ENCODE results near the gene CDC42EP3.

Gene CDC42EP3

DNA sequence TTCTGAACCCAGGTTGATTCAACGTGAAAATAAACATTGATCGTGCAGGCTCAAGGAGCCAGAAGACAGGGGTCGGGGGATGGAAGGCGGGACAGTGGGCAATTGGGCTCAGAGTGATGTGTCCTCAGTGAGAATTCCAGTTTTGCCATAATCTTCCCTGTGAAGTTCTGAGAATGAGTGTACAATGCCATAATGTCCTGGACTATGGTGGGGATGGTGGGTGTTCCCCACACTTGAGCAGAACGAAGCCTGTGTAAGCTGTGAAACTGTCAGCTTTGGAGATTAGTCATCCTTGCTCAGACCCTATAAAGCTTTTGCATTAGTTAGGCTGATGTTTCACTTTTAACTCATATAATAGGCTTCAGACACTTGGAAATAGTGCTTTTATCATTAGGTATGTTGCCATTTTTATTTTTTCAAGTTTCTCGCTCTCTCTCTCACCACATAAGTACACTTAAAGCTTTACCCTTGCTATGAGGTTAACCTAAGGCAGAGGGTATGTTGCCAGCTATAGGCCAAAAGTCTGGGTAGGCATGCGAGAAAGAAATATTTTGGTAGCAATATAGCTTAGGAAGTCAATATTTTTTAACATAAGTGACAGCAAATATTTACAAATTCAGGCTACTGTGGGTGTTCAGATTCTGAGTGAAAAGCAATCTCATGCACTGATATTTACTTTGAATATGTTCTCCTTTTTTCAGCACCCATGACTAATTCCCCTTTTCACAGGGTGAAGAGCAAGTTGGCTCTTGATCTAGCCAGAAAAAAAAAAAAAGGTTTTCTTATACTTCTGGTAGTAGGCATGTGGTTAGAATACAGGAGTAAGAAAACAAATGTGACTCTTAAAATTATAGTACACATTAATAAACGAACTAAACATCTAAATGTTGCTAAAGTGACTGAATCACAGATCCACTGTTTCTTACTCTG lies 47.2 kb downstream of the CDC42EP3 start:
- TF ChIP-seq CTCF (IDR thresholded peaks at IDR 0.05; ENCODE audit: low read depth, low read length): no peak
- H3K4me3 ChIP-seq (ENCODE audit: low read depth, low read length): 0 out of 2 replicates have a peak overlapping the region, but pooled peaks have one; percentile 14

DNA sequence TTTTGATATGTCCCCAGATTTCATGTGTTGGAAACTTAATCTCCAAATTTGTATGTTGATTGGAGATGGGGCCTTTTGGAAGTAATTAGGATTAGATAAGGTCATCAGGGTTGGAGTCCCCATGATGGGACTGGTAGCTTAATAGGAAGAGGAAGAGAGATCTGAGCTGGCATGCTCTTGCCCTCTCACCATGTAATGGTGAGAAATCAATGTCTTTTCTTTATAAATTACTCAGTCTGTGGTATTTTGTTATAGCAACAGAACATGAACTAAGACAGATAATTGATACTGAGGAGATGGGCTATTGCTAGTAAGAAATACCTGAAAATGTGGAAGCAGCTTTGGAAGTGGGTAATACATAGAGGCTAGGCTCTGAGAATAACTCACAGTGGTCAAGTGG lies 48.0 kb downstream of the CDC42EP3 start:
- no peak for TF ChIP-seq CTCF (IDR thresholded peaks at IDR 0.05; ENCODE audit: low read depth, low read length)
- H3K4me3 ChIP-seq (ENCODE audit: low read depth, low read length): no peak overlapping the region

- TF ChIP-seq CTCF (IDR thresholded peaks at IDR 0.05; ENCODE audit: low read depth, low read length): no peak
- no peak overlapping the region for H3K4me3 ChIP-seq (ENCODE audit: low read depth, low read length)
Measured at GRCh38 chr2:37622450-37623100, 48.9 kb downstream of the CDC42EP3 start.

DNA sequence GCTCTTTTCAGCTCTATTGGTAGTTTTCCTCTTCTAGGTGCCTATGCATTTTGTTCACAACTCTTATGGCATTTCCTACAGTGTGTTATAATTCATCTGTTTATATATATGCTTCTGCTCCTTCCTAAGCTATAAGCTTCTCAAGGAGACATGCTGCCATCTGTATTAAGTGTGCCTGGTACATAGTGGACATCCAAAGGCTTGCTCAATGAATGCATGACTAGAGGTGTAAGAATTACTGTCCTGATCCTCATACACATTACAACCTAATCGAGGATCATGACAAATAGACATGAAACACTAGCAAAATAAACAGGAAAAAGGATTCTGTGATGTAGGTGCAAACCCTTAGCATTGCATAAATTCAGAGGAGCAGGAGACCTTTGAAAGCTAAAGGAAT lies 50.2 kb downstream of the CDC42EP3 start:
- H3K4me3 ChIP-seq (ENCODE audit: low read depth, low read length): no peak overlapping the region
- TF ChIP-seq CTCF (IDR thresholded peaks at IDR 0.05; ENCODE audit: low read depth, low read length): no peak

DNA sequence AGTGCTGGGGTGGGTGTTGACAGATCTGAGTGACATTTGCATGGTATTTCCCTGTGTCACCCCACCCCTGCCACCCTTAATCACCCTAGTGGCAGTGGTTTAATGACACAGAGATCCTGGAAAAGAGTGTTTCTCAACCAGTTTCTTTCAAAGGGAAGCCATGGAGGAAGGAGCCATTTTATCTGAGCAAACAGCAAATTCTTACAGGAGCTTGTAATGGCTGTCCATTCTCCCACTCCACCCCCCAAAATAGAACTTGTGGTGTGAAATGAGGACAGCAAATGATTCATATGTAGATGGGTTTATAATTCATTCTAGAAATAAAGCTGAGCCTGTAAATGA lies 51.5 kb downstream of the CDC42EP3 start:
- no peak overlapping the region for H3K4me3 ChIP-seq (ENCODE audit: low read depth, low read length)

DNA sequence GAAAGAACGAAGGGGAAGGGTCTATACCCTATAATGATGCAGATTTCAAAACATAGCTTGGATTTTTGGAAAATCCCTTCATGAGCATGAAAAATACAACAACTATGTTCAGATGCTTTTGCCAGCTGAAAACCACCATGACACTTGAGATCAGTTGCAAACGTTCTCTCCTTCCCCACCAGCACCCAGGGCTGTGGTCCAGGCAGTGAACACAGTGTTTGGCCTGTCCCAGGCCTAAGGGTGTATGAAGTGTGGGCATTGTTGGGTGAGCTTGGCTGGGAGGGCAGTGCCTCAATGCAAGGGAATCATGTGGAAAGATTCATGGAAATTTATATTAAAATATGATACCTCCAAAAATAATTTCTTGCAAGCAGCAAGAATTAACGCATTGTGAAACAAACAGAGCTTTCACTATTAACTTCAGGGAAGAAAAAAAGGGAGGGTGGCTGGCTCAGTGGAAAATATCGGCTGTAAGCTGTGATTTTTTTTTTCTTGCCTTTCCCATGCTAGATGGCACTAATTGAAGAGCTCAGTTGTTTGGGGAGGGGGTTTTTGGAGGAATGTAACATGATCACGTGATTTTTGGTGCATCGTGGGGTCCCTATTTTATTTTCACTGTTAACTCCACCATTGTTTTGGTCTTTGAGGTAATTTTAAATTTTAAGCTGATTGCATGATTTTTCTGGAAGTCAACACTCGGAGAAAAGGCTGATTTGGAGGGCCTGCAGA lies 52.0 kb downstream of the CDC42EP3 start:
- no peak overlapping the region for H3K4me3 ChIP-seq (ENCODE audit: low read depth, low read length)
- TF ChIP-seq CTCF (IDR thresholded peaks at IDR 0.05; ENCODE audit: low read depth, low read length): no peak

More for the DNA sequence above, 51.5 kb downstream of the CDC42EP3 start:
- TF ChIP-seq CTCF (IDR thresholded peaks at IDR 0.05; ENCODE audit: low read depth, low read length): no peak

Data from WI38 (cell line).